Measurements from ENCODE around the gene ZNF280A.

- TF ChIP-seq YY1 (IDR thresholded peaks at IDR 0.05; ENCODE audit: extremely low read depth, insufficient replicate concordance, low read depth, low read length) (no peak), POLR2AphosphoS5 (IDR thresholded peaks at IDR 0.05; ENCODE audit: low read depth, low read length) (no peak), POLR2A (IDR thresholded peaks at IDR 0.05; ENCODE audit: borderline replicate concordance, extremely low read depth, insufficient read depth, insufficient read length) (no peak), SRF (IDR thresholded peaks at IDR 0.05; ENCODE audit: low read depth) (no peak), EZH2 (IDR thresholded peaks at IDR 0.05) (no peak), MAX (IDR thresholded peaks at IDR 0.05) (no peak), CEBPB (IDR thresholded peaks at IDR 0.05; ENCODE audit: low read depth) (no peak), EZH2phosphoT487 (IDR thresholded peaks at IDR 0.05; ENCODE audit: borderline replicate concordance) (no peak), JUND (IDR thresholded peaks at IDR 0.05) (no peak), TCF7L2 (IDR thresholded peaks at IDR 0.05; ENCODE audit: borderline replicate concordance, extremely low read depth, insufficient read depth, insufficient read length) (no peak)
- TF ChIP-seq, protein P1, sequence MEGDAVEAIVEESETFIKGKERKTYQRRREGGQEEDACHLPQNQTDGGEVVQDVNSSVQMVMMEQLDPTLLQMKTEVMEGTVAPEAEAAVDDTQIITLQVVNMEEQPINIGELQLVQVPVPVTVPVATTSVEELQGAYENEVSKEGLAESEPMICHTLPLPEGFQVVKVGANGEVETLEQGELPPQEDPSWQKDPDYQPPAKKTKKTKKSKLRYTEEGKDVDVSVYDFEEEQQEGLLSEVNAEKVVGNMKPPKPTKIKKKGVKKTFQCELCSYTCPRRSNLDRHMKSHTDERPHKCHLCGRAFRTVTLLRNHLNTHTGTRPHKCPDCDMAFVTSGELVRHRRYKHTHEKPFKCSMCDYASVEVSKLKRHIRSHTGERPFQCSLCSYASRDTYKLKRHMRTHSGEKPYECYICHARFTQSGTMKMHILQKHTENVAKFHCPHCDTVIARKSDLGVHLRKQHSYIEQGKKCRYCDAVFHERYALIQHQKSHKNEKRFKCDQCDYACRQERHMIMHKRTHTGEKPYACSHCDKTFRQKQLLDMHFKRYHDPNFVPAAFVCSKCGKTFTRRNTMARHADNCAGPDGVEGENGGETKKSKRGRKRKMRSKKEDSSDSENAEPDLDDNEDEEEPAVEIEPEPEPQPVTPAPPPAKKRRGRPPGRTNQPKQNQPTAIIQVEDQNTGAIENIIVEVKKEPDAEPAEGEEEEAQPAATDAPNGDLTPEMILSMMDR (IDR thresholded peaks at IDR 0.05 in 2 of 3, conservative IDR thresholded peaks at IDR 0.05 in 1 of 3; ENCODE audit: borderline replicate concordance in 1 of 3, insufficient read depth in 1 of 3, low read depth in 2 of 3, low read length in 2 of 3), result no peak
These were observed 33.0 kb downstream of the ZNF280A start for GRCh38 chr22:22487059-22487458.
